Activated T-helper 1 cell treated with anti-CD3 and anti-CD28 coated beads, Interleukin-2, amount 50 U/mL, for 16 hours (primary cell): ENCODE measurements around the gene MAP6D1.
"Not testable (repeated sequence)": the region's sequence is repeated elsewhere in the genome, so short reads cannot be mapped to it uniquely, and the experiment has no call there.

Experiments used
- DNase-seq, 2 donors: peaks; one replicate each; pipeline ENCODE4 v3.0.0-alpha.2; 2020; ENCODE audit warnings: low read depth in 1 of 2, low spot score in 1 of 2

The MAP6D1 gene

GRCh38 chr3:183801601-183802000, 23.8 kb downstream of the MAP6D1 start:
- DNase-seq = no peak

- no peak for DNase-seq
Observed at GRCh38 chr3:183800243-183800863, 25.0 kb downstream of the MAP6D1 start.

GRCh38 chr3:183799461-183799860, 25.9 kb downstream of the MAP6D1 start:
- no peak for DNase-seq

- no peak for DNase-seq
Observed at GRCh38 chr3:183797996-183798395, 27.4 kb downstream of the MAP6D1 start.

- no peak for DNase-seq
Observed at GRCh38 chr3:183796372-183796771, 29.0 kb downstream of the MAP6D1 start.

- DNase-seq = no peak
Observed at GRCh38 chr3:183794452-183794851, 30.9 kb downstream of the MAP6D1 start.

GRCh38 chr3:183792976-183793375, 32.4 kb downstream of the MAP6D1 start:
- DNase-seq = no peak

- no peak for DNase-seq
Observed at GRCh38 chr3:183790700-183791099, 34.7 kb downstream of the MAP6D1 start.

GRCh38 chr3:183789826-183790225, 35.6 kb downstream of the MAP6D1 start:
- no peak for DNase-seq

DNA sequence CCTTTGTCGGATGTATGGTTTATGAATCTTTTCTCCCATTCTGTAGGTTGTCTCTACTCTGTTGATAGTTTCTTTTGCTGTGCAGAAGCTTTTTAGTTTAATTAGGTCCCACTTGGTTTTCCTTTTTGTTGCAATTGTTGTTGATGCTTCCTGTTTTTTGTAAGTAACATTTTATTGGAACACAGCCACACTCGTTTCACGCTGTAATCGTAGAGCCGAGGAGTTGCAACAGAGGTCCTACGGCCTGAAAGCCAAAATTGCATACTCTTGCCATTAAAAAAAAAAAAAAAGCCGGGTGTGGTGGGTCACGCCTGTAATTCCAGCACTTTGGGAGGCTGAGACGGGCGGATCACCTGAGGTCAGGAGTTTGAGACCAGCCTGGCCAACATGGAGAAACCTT, 40.9 kb downstream of the MAP6D1 start:
- DNase-seq = not testable (repeated sequence)

- no peak for DNase-seq
Observed at GRCh38 chr3:183782576-183783276, 42.7 kb downstream of the MAP6D1 start.

DNA sequence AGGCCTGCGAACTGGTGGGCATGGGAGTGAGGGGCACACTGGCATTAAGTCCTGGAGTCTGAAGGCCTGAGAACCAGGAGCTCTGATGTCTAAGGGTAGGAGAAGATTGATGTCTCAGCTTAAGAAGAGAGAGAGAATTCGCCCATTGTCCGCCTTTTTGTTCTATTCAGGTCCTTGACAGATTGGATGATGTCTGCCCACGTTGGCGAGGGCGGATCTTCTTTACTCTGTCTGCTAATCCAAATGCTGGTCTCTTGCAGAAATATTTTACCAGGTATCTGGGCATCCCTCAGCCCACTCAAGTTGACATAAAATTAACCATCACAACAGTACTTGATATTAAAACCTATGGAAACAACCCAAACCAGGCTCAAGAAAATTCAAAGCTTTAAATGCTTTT, 44.1 kb downstream of the MAP6D1 start:
- DNase-seq = no peak

DNA sequence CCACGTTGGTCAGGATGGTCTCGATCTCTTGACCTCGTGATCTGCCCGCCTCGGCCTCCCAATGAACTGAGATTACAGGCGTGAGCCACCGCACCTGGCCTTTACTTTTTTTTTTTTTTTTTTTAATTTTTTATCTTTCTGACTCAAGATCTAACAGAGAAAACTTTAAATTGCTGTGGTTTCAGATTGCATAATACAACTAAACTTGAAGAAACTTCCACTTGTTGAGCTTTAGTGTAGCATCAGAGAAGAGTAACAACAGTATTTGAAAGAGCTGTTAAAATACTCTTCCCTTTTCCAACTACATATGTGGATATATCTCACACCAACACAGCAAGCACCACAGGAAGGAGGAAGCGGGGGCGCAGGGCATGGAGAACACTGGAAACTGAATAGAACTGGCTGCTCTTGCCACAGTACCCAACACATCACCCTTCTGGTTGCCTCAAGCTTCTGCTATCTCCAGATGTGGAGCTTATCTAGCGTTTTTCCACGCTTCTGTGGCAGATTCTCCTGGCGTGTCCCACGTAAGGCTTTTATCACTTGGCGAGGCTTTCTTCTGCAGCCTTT, 45.4 kb downstream of the MAP6D1 start:
- no peak for DNase-seq

- DNase-seq = no peak
Observed at GRCh38 chr3:183777016-183777618, 48.3 kb downstream of the MAP6D1 start.

GRCh38 chr3:183776451-183776850, 48.9 kb downstream of the MAP6D1 start:
- DNase-seq = not testable (repeated sequence)

DNA sequence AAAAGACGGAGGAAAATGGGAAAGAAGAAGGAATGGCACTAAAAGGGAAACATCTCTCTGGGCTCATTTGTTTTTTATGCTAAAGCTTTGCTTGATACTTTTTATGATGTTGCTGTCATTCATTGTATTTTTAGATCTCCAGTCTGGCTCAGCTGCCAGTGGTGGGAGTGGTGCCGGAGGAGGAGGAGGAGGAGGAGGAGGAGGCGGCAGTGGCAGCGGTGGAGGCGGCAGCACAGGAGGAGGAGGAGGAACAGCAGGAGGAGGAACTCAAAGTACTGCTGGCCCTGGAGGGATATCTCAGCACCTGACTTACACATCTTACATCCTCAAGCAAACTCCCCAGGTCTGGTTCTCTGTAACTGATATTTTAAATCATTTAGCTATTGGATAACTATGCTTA, 49.6 kb downstream of the MAP6D1 start:
- no peak for DNase-seq

DNA sequence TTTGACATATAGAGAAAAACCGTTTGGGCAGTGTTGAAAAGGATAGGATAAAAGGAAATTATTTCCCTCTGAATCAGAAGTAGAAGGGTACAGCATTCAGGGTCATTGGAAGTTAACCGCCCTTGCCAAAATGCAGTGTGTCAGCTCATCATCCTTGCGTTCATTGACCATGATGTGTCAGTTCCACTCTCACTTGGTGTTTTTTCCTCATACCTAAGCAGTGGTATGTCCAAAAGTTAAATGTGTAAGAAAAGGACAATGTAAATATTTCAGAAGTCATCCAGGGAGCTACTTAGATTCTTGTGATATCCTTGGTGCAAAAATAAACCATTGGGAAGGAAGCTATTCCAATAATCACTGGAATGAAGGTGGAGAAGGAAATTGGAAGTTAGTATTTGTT, 50.7 kb downstream of the MAP6D1 start:
- DNase-seq = no peak

- DNase-seq = no peak
Observed at GRCh38 chr3:183769453-183769852, 55.9 kb downstream of the MAP6D1 start.

GRCh38 chr3:183768114-183768513, 57.3 kb downstream of the MAP6D1 start:
- no peak for DNase-seq

DNA sequence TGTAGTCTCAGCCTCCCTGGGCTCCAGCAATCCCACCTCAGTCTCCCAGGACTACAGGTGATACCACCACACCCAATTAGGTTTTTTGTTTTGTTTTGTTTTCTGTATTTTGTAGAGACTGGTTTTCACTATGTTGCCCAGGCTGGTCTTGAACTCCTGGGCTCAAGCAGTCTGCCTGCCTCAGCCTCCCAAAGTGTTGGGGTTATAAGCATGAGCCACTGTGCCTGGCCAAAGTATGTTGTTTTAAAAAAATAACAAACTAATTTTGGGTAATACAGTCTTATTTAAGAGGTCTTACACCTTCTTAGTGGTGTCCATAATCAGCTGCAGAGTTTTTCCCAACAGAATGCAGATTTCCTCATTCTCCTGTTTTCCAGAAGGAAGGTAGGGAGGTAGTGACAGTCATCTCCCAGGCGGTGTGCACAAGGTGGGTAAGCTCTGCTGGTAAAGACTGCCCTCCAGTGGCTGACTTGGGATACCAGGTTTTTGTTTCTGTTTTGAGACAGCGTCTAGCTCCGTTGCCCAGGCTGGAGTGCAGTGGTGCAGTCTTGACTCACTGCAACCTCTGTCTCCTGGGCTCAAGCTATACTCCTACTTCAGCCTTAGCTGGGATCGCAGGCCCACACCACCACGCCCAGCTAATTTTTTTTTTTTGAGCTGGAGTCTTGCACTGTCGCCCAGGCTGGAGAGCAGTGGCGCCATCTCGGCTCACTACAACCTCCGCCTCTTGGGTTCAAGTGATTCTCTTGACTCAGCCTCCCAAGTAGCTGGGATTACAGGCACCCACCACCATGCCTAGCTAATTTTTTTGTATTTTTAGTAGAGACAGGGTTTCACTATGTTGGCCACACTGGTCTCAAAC, 58.4 kb downstream of the MAP6D1 start:
- DNase-seq = peak; percentile 37 to 48

DNA sequence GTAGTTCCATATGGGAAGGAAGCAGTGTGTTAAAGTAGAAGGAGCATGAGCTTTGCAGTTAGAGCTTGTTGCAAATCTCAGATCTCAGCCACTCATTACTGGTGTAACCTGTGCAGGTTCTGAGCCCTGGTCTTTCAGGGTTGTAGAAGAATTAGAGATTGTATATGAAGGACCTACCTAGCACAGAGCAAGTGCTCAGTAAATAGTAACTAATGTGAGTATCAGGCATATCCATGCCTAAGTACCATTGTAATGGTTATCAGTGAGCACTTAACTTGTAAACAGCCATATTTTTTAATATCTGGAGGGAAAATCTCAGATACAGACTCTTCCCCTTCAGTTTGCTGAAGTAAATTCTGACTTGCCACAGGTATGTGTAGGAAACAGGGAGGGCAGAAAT, 59.3 kb downstream of the MAP6D1 start:
- no peak for DNase-seq
